PC-3 (cell line): ENCODE results near the gene RNASE9. TPM values are rescaled to one million over a fixed set of nuclear protein-coding genes. Genes with fewer than 3 reads are reported as not detected.

Experiments used
- ATAC-seq: fragments of 200-7000 bp; cut with Tn5 transposase; 2 replicates; pipeline ENCODE4 v1.9.1; 2020; ENCODE audit warnings: mild to moderate bottlenecking, moderate library complexity
- BruUV-seq: library from RNA; stranded (reverse); fragments of 400-500 nt; replicated peaks from 2 replicates; lab custom pipeline; 2021; lab: Mats Ljungman, UMichigan
- CTCF ChIA-PET: fragments of 300-600 bp; sonication (Branson Sonifier 250); formaldehyde crosslinking; loops from one replicate; lab custom pipeline; 2022; ENCODE audit warnings: antibody characterized with exemption; lab: Charles Lee
- POLR2A ChIA-PET: fragments of 300-600 bp; sonication (Branson Sonifier 250); formaldehyde crosslinking; loops from one replicate; lab custom pipeline; 2022; ENCODE audit warnings: antibody characterized with exemption; ENCODE audit not compliant: unreplicated experiment; lab: Charles Lee
- DNase-seq: peaks from one replicate; pipeline ENCODE4 v3.0.0-alpha.2; 2015
- H2AFZ ChIP-seq: fragments of 300-600 bp; sonication (generic); 2 replicates; pipeline ENCODE4 v1.6.0; 2016; ENCODE audit warnings: antibody characterized with exemption, low read length
- H3F3A ChIP-seq: fragments of 300-600 bp; sonication (generic); one replicate; pipeline ENCODE4 v1.6.0; 2017; ENCODE audit warnings: antibody characterized with exemption, low read length, control low read depth, mild to moderate bottlenecking; ENCODE audit not compliant: unreplicated experiment
- H3K27ac ChIP-seq: fragments of 300-600 bp; sonication (generic); 2 replicates; pipeline ENCODE4 v1.5.1; 2016; ENCODE audit warnings: mild to moderate bottlenecking, low read length
- H3K27me3 ChIP-seq: fragments of 300-600 bp; sonication (generic); 2 replicates; pipeline ENCODE4 v1.6.1; 2016; ENCODE audit warnings: low read length, mixed read lengths
- H3K36me3 ChIP-seq: fragments of 300-600 bp; sonication (generic); 2 replicates; pipeline ENCODE4 v1.6.1; 2016; ENCODE audit warnings: low read depth, mixed run types, low read length, mixed read lengths
- H3K4me1 ChIP-seq: fragments of 300-600 bp; sonication (generic); 2 replicates; pipeline ENCODE4 v1.5.1; 2016; ENCODE audit warnings: low read length; ENCODE audit not compliant: insufficient read depth
- H3K4me2 ChIP-seq: fragments of 300-600 bp; sonication (generic); 2 replicates; pipeline ENCODE4 v1.6.0; 2016; ENCODE audit warnings: low read length
- H3K4me3 ChIP-seq: fragments of 300-600 bp; sonication (generic); 2 replicates; pipeline ENCODE4 v1.5.1; 2016; ENCODE audit warnings: mild to moderate bottlenecking, low read length, mixed read lengths
- H3K79me2 ChIP-seq: fragments of 300-600 bp; sonication (generic); 2 replicates; pipeline ENCODE4 v1.6.1; 2017; ENCODE audit warnings: low read length, mixed read lengths
- H3K9ac ChIP-seq: fragments of 300-600 bp; sonication (generic); 2 replicates; pipeline ENCODE4 v1.6.0; 2016; ENCODE audit warnings: mild to moderate bottlenecking, low read length
- H3K9me2 ChIP-seq: fragments of 300-600 bp; sonication (generic); replicated peaks from 2 replicates; pipeline ENCODE4 v1.6.1; 2016; ENCODE audit warnings: mixed run types, low read length, mixed read lengths
- H3K9me3 ChIP-seq: fragments of 300-600 bp; sonication (generic); 2 replicates; pipeline ENCODE4 v1.6.1; 2016; ENCODE audit warnings: low read length, mixed read lengths
- H4K20me1 ChIP-seq: fragments of 300-600 bp; sonication (generic); 2 replicates; pipeline ENCODE4 v1.6.1; 2016; ENCODE audit warnings: low read length, mixed read lengths
- EZH2 ChIP-seq: fragments of 300-600 bp; sonication (generic); IDR thresholded peaks from one replicate; pipeline ENCODE4 v1.6.1; 2017; ENCODE audit warnings: antibody characterized with exemption, mild to moderate bottlenecking, low read length; ENCODE audit not compliant: unreplicated experiment
- EZH2phosphoT487 ChIP-seq: fragments of 300-600 bp; sonication (generic); IDR thresholded peaks from 2 replicates; pipeline ENCODE4 v1.6.1; 2018; ENCODE audit warnings: mild to moderate bottlenecking, antibody characterized with exemption, low read length, borderline replicate concordance
- intact Hi-C: fragments of 100-400 bp; cut with micrococcal nuclease; formaldehyde crosslinking; loops from 2 replicates; pipeline ENCODE4 v1.9.0; 2023
- total RNA-seq: library from RNA; depleted of rRNA; stranded (reverse); fragments of >200 nt; gene quantifications from 2 replicates; pipeline ENCODE4 v1.2.3, GENCODE V29; 2014
- TF ChIP-seq, protein P1 (sequence below): fragments of 300-600 bp; sonication (generic); conservative IDR thresholded peaks from 2 replicates; pipeline ENCODE4 v1.5.1; 2017; ENCODE audit warnings: antibody characterized with exemption, low read depth, mild to moderate bottlenecking, low read length

The RNASE9 gene
- total RNA-seq, 1 experiment from 2014 or later = not detected

DNA sequence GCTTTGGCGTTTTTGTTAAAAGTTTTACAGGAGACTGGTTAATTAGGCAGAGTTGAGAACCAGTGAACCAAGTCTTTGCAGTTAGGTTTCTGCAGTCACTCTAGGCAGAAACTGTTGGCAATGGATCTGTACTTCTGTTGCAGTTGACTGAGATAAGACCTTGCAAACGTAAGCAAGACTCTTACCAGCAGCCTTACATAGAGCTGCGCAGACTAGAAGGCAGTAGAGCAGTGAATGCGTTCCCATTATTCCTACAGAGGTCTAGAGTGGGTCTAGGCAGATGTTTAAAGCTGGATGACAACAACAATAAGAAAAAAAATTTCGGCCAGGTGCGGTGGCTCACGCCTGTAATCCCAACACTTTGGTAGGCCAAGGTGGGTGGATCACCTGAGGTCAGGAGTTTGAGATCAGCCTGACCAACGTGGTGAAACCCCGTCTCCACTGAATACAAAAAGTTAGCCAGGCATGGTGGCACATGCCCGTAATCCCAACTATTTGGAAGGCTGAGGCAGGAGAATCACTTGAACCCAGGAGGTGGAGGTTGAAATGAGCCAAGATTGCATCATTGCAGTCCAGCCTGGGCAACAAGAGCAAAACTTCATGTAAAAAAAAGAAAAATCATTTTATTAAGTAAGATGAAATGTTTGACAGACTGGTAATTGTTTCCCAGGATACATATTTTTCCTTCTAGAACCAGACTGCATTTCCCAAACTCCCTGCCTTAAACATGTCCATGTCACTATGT lies 12.3 kb downstream of the RNASE9 start:
- no peaks in the 10 kb centered on the region for H3K4me1 ChIP-seq
- no peaks in the 10 kb centered on the region for H3K79me2 ChIP-seq
- ATAC-seq (no peak), DNase-seq (no peak)
- no peaks in the 10 kb centered on the region for H3F3A ChIP-seq
- no peak overlapping the region for H3K27ac ChIP-seq
- BruUV-seq = no TSS peak
- no peak overlapping the region for H3K9ac ChIP-seq
- no peaks in the 10 kb centered on the region for H4K20me1 ChIP-seq
- no peak overlapping the region for H2AFZ ChIP-seq
- no peak overlapping the region for H3K4me2 ChIP-seq
- intact Hi-C loops = no loop called here
- H3K4me3 ChIP-seq = no peak overlapping the region
- H3K9me3 ChIP-seq = no peaks in the 10 kb centered on the region
- TF ChIP-seq, protein P1, sequence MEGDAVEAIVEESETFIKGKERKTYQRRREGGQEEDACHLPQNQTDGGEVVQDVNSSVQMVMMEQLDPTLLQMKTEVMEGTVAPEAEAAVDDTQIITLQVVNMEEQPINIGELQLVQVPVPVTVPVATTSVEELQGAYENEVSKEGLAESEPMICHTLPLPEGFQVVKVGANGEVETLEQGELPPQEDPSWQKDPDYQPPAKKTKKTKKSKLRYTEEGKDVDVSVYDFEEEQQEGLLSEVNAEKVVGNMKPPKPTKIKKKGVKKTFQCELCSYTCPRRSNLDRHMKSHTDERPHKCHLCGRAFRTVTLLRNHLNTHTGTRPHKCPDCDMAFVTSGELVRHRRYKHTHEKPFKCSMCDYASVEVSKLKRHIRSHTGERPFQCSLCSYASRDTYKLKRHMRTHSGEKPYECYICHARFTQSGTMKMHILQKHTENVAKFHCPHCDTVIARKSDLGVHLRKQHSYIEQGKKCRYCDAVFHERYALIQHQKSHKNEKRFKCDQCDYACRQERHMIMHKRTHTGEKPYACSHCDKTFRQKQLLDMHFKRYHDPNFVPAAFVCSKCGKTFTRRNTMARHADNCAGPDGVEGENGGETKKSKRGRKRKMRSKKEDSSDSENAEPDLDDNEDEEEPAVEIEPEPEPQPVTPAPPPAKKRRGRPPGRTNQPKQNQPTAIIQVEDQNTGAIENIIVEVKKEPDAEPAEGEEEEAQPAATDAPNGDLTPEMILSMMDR = no peak
- TF ChIP-seq EZH2 = no peak
- ChIA-PET CTCF (no interaction called here), POLR2A (no interaction called here)
- no peaks in the 10 kb centered on the region for H3K36me3 ChIP-seq
- peaks cover 75% of the 10 kb centered on the region for H3K27me3 ChIP-seq
- H3K9me2 ChIP-seq = no peaks in the 10 kb centered on the region

DNA sequence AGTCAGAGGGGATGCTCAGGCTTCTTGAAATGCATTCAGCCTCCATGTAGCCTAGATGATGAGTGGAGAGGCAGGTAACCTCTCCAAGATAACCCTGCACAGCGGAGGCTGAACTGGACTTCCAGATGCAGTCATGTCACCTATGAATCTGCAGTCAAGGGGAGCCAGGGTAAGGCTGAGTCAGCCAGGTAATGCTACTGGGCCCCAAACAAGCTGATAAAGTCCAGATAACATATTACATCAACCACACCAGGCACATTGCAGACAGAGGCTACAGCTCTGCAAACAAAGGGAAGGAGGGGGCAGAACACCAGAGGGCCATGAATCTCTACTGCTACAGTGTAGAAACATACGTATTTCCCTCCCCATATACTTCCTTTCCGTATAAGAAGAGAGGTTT lies 14.0 kb downstream of the RNASE9 start:
- intact Hi-C loops = no loop called here
- Histone ChIP-seq H3K4me3 (no peak overlapping the region), H3K27ac (no peak overlapping the region), H3K9me2 (no peaks in the 10 kb centered on the region), H3K79me2 (no peaks in the 10 kb centered on the region), H3K4me1 (no peaks in the 10 kb centered on the region), H3F3A (no peaks in the 10 kb centered on the region), H3K36me3 (no peaks in the 10 kb centered on the region), H3K27me3 (peaks cover 68% of the 10 kb centered on the region), H3K9me3 (no peaks in the 10 kb centered on the region), H3K9ac (no peak overlapping the region), H2AFZ (no peak overlapping the region), H4K20me1 (no peaks in the 10 kb centered on the region), H3K4me2 (no peak overlapping the region)
- ChIA-PET CTCF (interaction anchor here (0.6 kb wide), 1 partner anchor 130 kb away, joined by 3 read pairs; no protein-coding TSS in a partner anchor), POLR2A (no interaction called here)
- no TSS peak for BruUV-seq
- no peak for ATAC-seq
- TF ChIP-seq, protein P1 = no peak
- no peak for TF ChIP-seq EZH2
- TF ChIP-seq EZH2phosphoT487 = no peak
- no peak for DNase-seq

DNA sequence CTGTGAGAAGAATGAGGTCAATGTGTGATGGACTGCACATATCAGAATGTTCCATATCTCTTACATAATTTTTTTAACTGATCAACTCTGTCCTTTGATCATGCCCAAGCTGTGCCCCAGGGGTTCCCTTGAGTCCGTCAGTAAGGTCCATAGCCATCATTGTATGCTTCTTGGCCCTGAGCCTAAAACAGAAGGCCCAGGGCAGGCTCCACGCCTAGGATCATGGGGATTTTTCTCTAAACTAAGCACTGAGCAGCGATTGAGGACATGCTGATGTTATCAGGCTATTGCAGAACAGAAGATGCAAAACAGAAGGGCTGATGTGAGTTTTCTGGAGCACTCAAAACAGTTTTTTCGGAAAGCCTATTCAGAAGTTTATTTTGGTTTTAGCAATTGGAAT lies 20.9 kb downstream of the RNASE9 start:
- Histone ChIP-seq H3K4me2 (no peak overlapping the region), H3K4me3 (no peak overlapping the region), H3K79me2 (no peaks in the 10 kb centered on the region), H3K9me3 (no peaks in the 10 kb centered on the region), H3K9ac (no peak overlapping the region), H3K27ac (no peak overlapping the region), H3K27me3 (peaks cover 8% of the 10 kb centered on the region), H3K9me2 (no peaks in the 10 kb centered on the region), H3F3A (no peaks in the 10 kb centered on the region), H2AFZ (no peak overlapping the region), H3K4me1 (no peaks in the 10 kb centered on the region), H3K36me3 (no peaks in the 10 kb centered on the region), H4K20me1 (no peaks in the 10 kb centered on the region)
- TF ChIP-seq, protein P1 = no peak
- TF ChIP-seq EZH2 = no peak
- no peak for TF ChIP-seq EZH2phosphoT487
- DNase-seq (no peak), ATAC-seq (no peak)
- ChIA-PET POLR2A (no interaction called here), CTCF (no interaction called here)
- BruUV-seq = no TSS peak
- intact Hi-C loops = no loop called here
